ENCODE results near the gene TIMM10. TPM values are rescaled to one million over a fixed set of nuclear protein-coding genes. Genes with fewer than 3 reads are reported as not detected.
A peak's percentile ranks its signal among the peaks of the same experiment; 100 is the strongest.

TIMM10 gene
- total and polyA plus RNA-seq, 7 donors, result 55.0 to 149 (median 90.0) TPM

DNA sequence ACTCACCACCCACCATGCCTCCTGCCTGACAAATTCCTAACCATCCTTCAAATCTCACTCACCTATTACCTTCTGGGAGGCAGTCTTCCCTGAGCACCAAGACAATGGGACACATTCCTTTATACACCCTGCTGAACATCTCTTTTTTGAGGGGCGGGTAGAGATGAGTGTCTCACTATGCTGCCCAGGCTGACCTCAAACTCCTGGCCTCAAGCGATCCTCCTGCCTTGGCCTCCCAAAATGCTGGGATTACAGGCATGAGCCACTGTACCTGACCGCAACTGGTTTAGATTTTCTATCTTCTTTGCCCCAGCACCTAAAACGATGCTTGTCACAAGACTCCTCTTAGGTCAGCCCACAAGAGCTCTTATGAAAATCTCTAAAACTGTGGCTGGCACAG, 7.1 kb downstream of the TIMM10 start:
- WGBS, 3 donors, result 88 to 93% (median 89%) methylated on average over 4 of the region's 4 CpGs
- TF ChIP-seq, protein P1, sequence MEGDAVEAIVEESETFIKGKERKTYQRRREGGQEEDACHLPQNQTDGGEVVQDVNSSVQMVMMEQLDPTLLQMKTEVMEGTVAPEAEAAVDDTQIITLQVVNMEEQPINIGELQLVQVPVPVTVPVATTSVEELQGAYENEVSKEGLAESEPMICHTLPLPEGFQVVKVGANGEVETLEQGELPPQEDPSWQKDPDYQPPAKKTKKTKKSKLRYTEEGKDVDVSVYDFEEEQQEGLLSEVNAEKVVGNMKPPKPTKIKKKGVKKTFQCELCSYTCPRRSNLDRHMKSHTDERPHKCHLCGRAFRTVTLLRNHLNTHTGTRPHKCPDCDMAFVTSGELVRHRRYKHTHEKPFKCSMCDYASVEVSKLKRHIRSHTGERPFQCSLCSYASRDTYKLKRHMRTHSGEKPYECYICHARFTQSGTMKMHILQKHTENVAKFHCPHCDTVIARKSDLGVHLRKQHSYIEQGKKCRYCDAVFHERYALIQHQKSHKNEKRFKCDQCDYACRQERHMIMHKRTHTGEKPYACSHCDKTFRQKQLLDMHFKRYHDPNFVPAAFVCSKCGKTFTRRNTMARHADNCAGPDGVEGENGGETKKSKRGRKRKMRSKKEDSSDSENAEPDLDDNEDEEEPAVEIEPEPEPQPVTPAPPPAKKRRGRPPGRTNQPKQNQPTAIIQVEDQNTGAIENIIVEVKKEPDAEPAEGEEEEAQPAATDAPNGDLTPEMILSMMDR (IDR thresholded peaks at IDR 0.05), result no peak
- no peaks in the 10 kb centered on the region for H3K9me3 ChIP-seq
- DNase-seq, result no peak
- H3K27ac ChIP-seq, result no peak overlapping the region
- no peak overlapping the region for H3K4me3 ChIP-seq
- no peaks in the 10 kb centered on the region for H3K4me1 ChIP-seq
- H3K36me3 ChIP-seq (ENCODE audit: insufficient read depth in 1 of 2, low read depth in 1 of 2), result peaks cover 0 to 17% of the 10 kb centered on the region in 2 donors
- no peak for ATAC-seq
- no peaks in the 10 kb centered on the region for H3K27me3 ChIP-seq (ENCODE audit: insufficient read depth in 3 of 3, low read length in 2 of 3)
- intact Hi-C loops (cut with DNase I), result no loop called here

GRCh38 chr11:57521116-57521515, 9.4 kb downstream of the TIMM10 start:
- no peak for ATAC-seq

DNA sequence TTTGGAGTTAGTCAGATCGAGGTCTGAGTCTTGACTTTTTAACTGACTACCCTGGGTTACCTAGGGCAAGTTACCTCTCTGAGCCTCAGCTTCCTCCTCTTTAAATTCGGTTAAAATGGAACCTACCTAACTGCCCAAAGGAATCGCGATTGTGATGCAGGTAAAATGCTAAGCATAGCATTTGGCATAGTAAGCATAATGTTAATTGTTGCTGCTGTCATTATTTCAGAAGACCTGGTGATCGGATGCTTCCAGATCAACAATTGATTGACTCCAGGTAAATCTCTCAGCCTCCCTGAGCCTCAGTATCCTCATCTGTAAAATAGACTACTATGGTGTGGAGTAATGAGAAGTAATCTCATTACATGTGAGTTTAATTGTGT, 14.5 kb downstream of the TIMM10 start:
- DNase-seq, result no peak
- Histone ChIP-seq H3K4me3 (peak overlapping the region; percentile 77), H3K4me1 (peaks cover 11% of the 10 kb centered on the region), H3K27ac (peak overlapping the region; percentile 68), H3K27me3 (ENCODE audit: insufficient read depth in 3 of 3, low read length in 2 of 3) (no peaks in the 10 kb centered on the region), H3K9me3 (no peaks in the 10 kb centered on the region), H3K36me3 (ENCODE audit: insufficient read depth in 1 of 2, low read depth in 1 of 2) (peaks cover 0 to 8% of the 10 kb centered on the region in 2 donors)
- no peak for ATAC-seq
- TF ChIP-seq, protein P1 (IDR thresholded peaks at IDR 0.05), result no peak
- 26 to 31% (median 30%) methylated on average over 5 of the region's 5 CpGs for WGBS, 3 donors
- intact Hi-C loops (cut with DNase I), result no loop called here

More at GRCh38 chr11:57521116-57521515, 9.4 kb downstream of the TIMM10 start:
- Histone ChIP-seq H3K4me3 (no peak overlapping the region), H3K4me1 (peaks cover under 1% of the 10 kb centered on the region), H3K9me3 (no peaks in the 10 kb centered on the region), H3K36me3 (ENCODE audit: insufficient read depth in 1 of 2, low read depth in 1 of 2) (peaks cover 0 to 6% of the 10 kb centered on the region in 2 donors), H3K27ac (no peak overlapping the region), H3K27me3 (ENCODE audit: insufficient read depth in 3 of 3, low read length in 2 of 3) (no peaks in the 10 kb centered on the region)
- DNase-seq, result no peak
- intact Hi-C loops (cut with DNase I), result no loop called here
- 93 to 94% (median 93%) methylated on average over 2 of the region's 2 CpGs for WGBS, 3 donors
- TF ChIP-seq, protein P1 (IDR thresholded peaks at IDR 0.05), result no peak

DNA sequence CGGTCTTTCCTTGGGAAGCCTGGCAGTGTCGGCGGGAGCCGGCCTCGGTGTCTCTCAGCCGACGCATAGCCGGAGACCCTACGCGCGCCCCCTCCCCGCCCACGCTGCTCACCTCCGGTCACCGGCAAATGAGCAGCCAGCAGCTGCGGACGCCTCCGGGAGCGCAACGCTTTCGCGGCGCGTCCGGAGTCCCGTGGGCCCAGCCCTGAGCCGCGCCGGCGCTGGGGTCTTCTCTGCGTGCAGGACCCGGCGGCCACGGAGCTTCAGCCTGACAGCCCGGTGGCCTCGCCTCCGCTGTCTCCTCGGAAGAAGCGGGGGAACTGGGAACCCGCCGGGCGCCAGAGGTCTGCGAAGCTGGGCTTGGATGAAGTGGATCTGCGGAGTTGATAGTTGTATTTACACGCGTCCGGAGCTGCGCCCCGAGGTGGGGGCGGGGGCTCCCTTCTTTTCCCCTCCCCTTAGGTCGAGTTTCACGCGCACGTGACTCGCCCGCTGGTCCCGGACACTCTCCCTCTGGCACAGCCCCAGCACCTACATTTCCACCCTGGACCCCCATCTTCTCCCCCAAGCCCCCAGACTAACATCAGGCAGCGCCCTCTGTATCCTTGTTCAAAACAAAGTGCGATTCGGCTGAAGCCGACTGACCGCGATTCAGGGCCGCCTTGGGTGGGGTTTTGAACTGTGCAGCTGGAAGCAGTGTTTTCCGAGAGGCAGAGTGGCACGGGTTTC, 15.1 kb downstream of the TIMM10 start, which contains the start of gene SLC43A1:
SLC43A1 (minus strand) TSS at position 371 of the 729 bp plus-strand sequence. CDS start 1,591 bp downstream, outside the sequence.
- ATAC-seq (peak; percentile 66 to 81 (median 72)), DNase-seq (peak; percentile 62 to 79)
- H3K27ac ChIP-seq, result peak within 1 kb of the TSS; percentile 68
- peaks cover 11% of the 10 kb centered on the region for H3K4me1 ChIP-seq
- no peaks in the 10 kb centered on the region for H3K9me3 ChIP-seq
- intact Hi-C loops (cut with DNase I), result no loop called here
- 0 to 1% (median 1%) methylated on average over 52 to 66 of the region's 66 CpGs for WGBS, 3 donors
- H3K4me3 ChIP-seq, result peak within 1 kb of the TSS; percentile 77
- H3K36me3 ChIP-seq (ENCODE audit: insufficient read depth in 1 of 2, low read depth in 1 of 2), result peaks cover 0 to 8% of the 10 kb centered on the region in 2 donors
- TF ChIP-seq, protein P1 (IDR thresholded peaks at IDR 0.05), result no peak
- H3K27me3 ChIP-seq (ENCODE audit: insufficient read depth in 3 of 3, low read length in 2 of 3), result no peaks in the 10 kb centered on the region
